ENCODE results near the gene CCDC137.
"Not testable (repeated sequence)": the region's sequence is repeated elsewhere in the genome, so short reads cannot be mapped to it uniquely, and the experiment has no call there.

The CCDC137 gene

GRCh38 chr17:81659038-81659437 lies 7.5 kb upstream of the CCDC137 start:
- H3K36me3 ChIP-seq (ENCODE audit: insufficient read depth, low read length), result no peaks in the 10 kb centered on the region
- peaks cover 6% of the 10 kb centered on the region; the same call in 1 of the 2 replicates for H3K4me1 ChIP-seq (ENCODE audit: insufficient read depth, low read length)
- H3K9ac ChIP-seq (ENCODE audit: low read depth, low read length), result no peak overlapping the region
- no peaks in the 10 kb centered on the region for H3K9me3 ChIP-seq (ENCODE audit: control insufficient read depth, insufficient read depth, low read length)

- Histone ChIP-seq H3K9me3 (ENCODE audit: control insufficient read depth, insufficient read depth, low read length) (no peaks in the 10 kb centered on the region), H3K4me1 (ENCODE audit: insufficient read depth, low read length) (peaks cover 6% of the 10 kb centered on the region; the same call in 1 of the 2 replicates), H3K9ac (ENCODE audit: low read depth, low read length) (no peak overlapping the region)
Measured at GRCh38 chr17:81660441-81660840, 6.1 kb upstream of the CCDC137 start.

GRCh38 chr17:81662002-81662401 lies 4.5 kb upstream of the CCDC137 start:
- Histone ChIP-seq H3K9ac (ENCODE audit: low read depth, low read length) (no peak overlapping the region), H3K36me3 (ENCODE audit: insufficient read depth, low read length) (0 out of 2 replicates have a peak, but pooled peaks cover 2% of the 10 kb centered on the region), H3K9me3 (ENCODE audit: control insufficient read depth, insufficient read depth, low read length) (no peaks in the 10 kb centered on the region), H3K4me1 (ENCODE audit: insufficient read depth, low read length) (peaks cover 6% of the 10 kb centered on the region; the same call in 1 of the 2 replicates)

More at GRCh38 chr17:81660441-81660840, 6.1 kb upstream of the CCDC137 start:
- H3K36me3 ChIP-seq (ENCODE audit: insufficient read depth, low read length), result 0 out of 2 replicates have a peak, but pooled peaks cover 2% of the 10 kb centered on the region

- Histone ChIP-seq H3K36me3 (ENCODE audit: insufficient read depth, low read length) (peaks cover 14% of the 10 kb centered on the region), H3K9ac (ENCODE audit: low read depth, low read length) (no peak overlapping the region), H3K9me3 (ENCODE audit: control insufficient read depth, insufficient read depth, low read length) (no peaks in the 10 kb centered on the region; the same call in 1 of the 2 replicates), H3K4me1 (ENCODE audit: insufficient read depth, low read length) (peaks cover 9% of the 10 kb centered on the region; the same call in 1 of the 2 replicates)
Measured at GRCh38 chr17:81664051-81664470, 2.5 kb upstream of the CCDC137 start.

- Histone ChIP-seq H3K9me3 (ENCODE audit: control insufficient read depth, insufficient read depth, low read length) (no peaks in the 10 kb centered on the region; the same call in 1 of the 2 replicates), H3K9ac (ENCODE audit: low read depth, low read length) (peak overlapping the region; percentile 99), H3K4me1 (ENCODE audit: insufficient read depth, low read length) (peaks cover 9% of the 10 kb centered on the region; the same call in 1 of the 2 replicates), H3K36me3 (ENCODE audit: insufficient read depth, low read length) (peaks cover 24% of the 10 kb centered on the region)
Measured at GRCh38 chr17:81665205-81666091, 1.1 kb upstream of the CCDC137 start.

- Histone ChIP-seq H3K4me1 (ENCODE audit: insufficient read depth, low read length) (peaks cover 9% of the 10 kb centered on the region; the same call in 1 of the 2 replicates), H3K36me3 (ENCODE audit: insufficient read depth, low read length) (peaks cover 26% of the 10 kb centered on the region)
Measured at GRCh38 chr17:81666092-81666341, 520 bp upstream of the CCDC137 start.

GRCh38 chr17:81667754-81668153 lies 1.2 kb downstream of the CCDC137 start:
- peaks cover 35% of the 10 kb centered on the region for H3K36me3 ChIP-seq (ENCODE audit: insufficient read depth, low read length)
- peak overlapping the region; percentile 20; the same call in 1 of the 2 replicates for H3K9ac ChIP-seq (ENCODE audit: low read depth, low read length)

More at GRCh38 chr17:81666092-81666341, 520 bp upstream of the CCDC137 start:
- Histone ChIP-seq H3K9ac (ENCODE audit: low read depth, low read length) (peak overlapping the region; percentile 99), H3K9me3 (ENCODE audit: control insufficient read depth, insufficient read depth, low read length) (no peaks in the 10 kb centered on the region; the same call in 1 of the 2 replicates)

GRCh38 chr17:81672504-81672903 lies 6.0 kb downstream of the CCDC137 start:
- Histone ChIP-seq H3K9me3 (ENCODE audit: control insufficient read depth, insufficient read depth, low read length) (no peaks in the 10 kb centered on the region; the same call in 1 of the 2 replicates), H3K4me1 (ENCODE audit: insufficient read depth, low read length) (peaks cover 2% of the 10 kb centered on the region; the same call in 1 of the 2 replicates), H3K9ac (ENCODE audit: low read depth, low read length) (no peak overlapping the region), H3K36me3 (ENCODE audit: insufficient read depth, low read length) (peaks cover 33% of the 10 kb centered on the region)

More at GRCh38 chr17:81667754-81668153, 1.2 kb downstream of the CCDC137 start:
- H3K4me1 ChIP-seq (ENCODE audit: insufficient read depth, low read length), result peaks cover 7% of the 10 kb centered on the region; the same call in 1 of the 2 replicates
- no peaks in the 10 kb centered on the region; the same call in 1 of the 2 replicates for H3K9me3 ChIP-seq (ENCODE audit: control insufficient read depth, insufficient read depth, low read length)

GRCh38 chr17:81672954-81673353 lies 6.4 kb downstream of the CCDC137 start:
- Histone ChIP-seq H3K4me1 (ENCODE audit: insufficient read depth, low read length) (no peaks in the 10 kb centered on the region), H3K9ac (ENCODE audit: low read depth, low read length) (no peak overlapping the region), H3K36me3 (ENCODE audit: insufficient read depth, low read length) (peaks cover 29% of the 10 kb centered on the region), H3K9me3 (ENCODE audit: control insufficient read depth, insufficient read depth, low read length) (no peaks in the 10 kb centered on the region; the same call in 1 of the 2 replicates)

GRCh38 chr17:81673561-81674258 lies 7.2 kb downstream of the CCDC137 start:
- H3K4me1 ChIP-seq (ENCODE audit: insufficient read depth, low read length), result no peaks in the 10 kb centered on the region
- H3K36me3 ChIP-seq (ENCODE audit: insufficient read depth, low read length), result peaks cover 22% of the 10 kb centered on the region

GRCh38 chr17:81675515-81676221 lies 9.1 kb downstream of the CCDC137 start:
- H3K9ac ChIP-seq (ENCODE audit: low read depth, low read length); H3K4me1 ChIP-seq (ENCODE audit: insufficient read depth, low read length): not testable (repeated sequence)

More at GRCh38 chr17:81673561-81674258, 7.2 kb downstream of the CCDC137 start:
- Histone ChIP-seq H3K9ac (ENCODE audit: low read depth, low read length) (no peak overlapping the region), H3K9me3 (ENCODE audit: control insufficient read depth, insufficient read depth, low read length) (no peaks in the 10 kb centered on the region; the same call in 1 of the 2 replicates)

GRCh38 chr17:81676906-81677305 lies 10.4 kb downstream of the CCDC137 start:
- Histone ChIP-seq H3K36me3 (ENCODE audit: insufficient read depth, low read length) (peaks cover 3% of the 10 kb centered on the region; the same call in 1 of the 2 replicates), H3K9ac (ENCODE audit: low read depth, low read length) (no peak overlapping the region), H3K4me1 (ENCODE audit: insufficient read depth, low read length) (no peaks in the 10 kb centered on the region), H3K9me3 (ENCODE audit: control insufficient read depth, insufficient read depth, low read length) (no peaks in the 10 kb centered on the region)

More at GRCh38 chr17:81675515-81676221, 9.1 kb downstream of the CCDC137 start:
- H3K9me3 ChIP-seq (ENCODE audit: control insufficient read depth, insufficient read depth, low read length); H3K36me3 ChIP-seq (ENCODE audit: insufficient read depth, low read length): not testable (repeated sequence)

- no peak overlapping the region for H3K9ac ChIP-seq (ENCODE audit: low read depth, low read length)
- no peaks in the 10 kb centered on the region; the same call in 1 of the 2 replicates for H3K36me3 ChIP-seq (ENCODE audit: insufficient read depth, low read length)
Measured at GRCh38 chr17:81680150-81680549, 13.6 kb downstream of the CCDC137 start.

GRCh38 chr17:81681672-81682071 lies 15.1 kb downstream of the CCDC137 start:
- Histone ChIP-seq H3K9me3 (ENCODE audit: control insufficient read depth, insufficient read depth, low read length) (no peaks in the 10 kb centered on the region), H3K9ac (ENCODE audit: low read depth, low read length) (no peak overlapping the region), H3K36me3 (ENCODE audit: insufficient read depth, low read length) (no peaks in the 10 kb centered on the region; the same call in 1 of the 2 replicates), H3K4me1 (ENCODE audit: insufficient read depth, low read length) (peaks cover 12% of the 10 kb centered on the region; the same call in 1 of the 2 replicates)

More at GRCh38 chr17:81680150-81680549, 13.6 kb downstream of the CCDC137 start:
- H3K9me3 ChIP-seq (ENCODE audit: control insufficient read depth, insufficient read depth, low read length), result no peaks in the 10 kb centered on the region
- H3K4me1 ChIP-seq (ENCODE audit: insufficient read depth, low read length), result peaks cover 10% of the 10 kb centered on the region; the same call in 1 of the 2 replicates
